SK-N-DZ (cell line): ENCODE data around the gene LRP1B.

Experiments
- DNase-seq: peaks from one replicate; pipeline ENCODE4 v3.0.0-alpha.2; 2015; ENCODE audit warnings: low spot score
- small RNA-seq, 2 experiments: library from RNA; depleted of rRNA; stranded (forward); fragments of <200 nt; gene quantifications; one replicate each; pipeline ENCODE3, GENCODE V24; 2014

Gene LRP1B

GRCh38 chr2:140186313-140186712 is 1944.5 kb downstream of the LRP1B start:
- no peak for DNase-seq

DNA sequence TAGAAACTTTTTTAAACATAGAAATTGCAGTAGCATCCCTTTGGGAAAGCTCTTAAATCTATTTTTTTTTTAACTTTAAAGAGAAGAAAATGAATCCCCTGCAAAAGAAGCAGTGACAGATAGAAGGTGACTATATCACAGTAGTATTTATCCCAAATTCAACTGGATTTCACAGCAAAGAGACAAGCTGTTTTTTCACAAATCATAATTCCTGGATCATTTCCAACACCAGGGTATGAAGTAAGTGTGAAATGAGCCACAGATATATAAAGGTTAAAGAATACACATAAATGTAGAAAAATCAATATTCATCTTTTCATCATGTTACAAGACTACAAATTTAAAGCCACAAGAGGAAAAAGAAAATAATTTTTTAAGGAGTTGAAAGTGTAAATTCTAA is 1945.7 kb downstream of the LRP1B start:
- DNase-seq = no peak

DNA sequence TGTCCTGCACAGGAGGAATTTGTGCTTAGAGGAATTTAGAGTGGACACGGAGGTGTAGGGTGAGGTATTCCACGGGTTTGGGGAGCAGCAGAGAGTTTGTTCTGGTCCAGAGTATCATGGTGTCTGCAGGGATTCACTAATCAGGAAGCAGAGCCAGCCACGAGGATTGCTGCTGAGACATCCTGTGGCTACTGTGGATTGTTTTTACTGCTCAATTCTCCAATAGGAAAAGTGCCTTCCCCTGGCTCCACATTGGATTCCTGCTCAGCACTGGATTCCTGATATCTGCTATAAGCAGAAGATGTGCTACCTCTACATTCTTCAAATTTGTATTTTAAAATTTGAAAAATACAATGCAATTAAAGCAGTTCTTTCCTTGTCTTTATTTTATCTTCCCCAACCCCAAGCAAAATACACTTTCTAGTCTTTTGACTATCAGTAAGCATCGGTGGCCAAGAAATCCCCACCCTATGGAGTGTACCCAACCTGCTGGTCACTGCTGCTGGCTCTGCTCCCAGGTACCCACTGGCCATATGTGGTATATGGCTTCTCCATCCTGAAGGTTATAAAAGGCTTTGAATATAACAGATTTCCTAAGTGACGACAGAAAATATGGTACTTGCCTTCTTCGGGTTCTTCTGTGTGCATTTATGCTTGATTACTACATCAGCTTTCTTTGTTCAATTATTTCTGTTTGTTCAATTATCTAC is 1947.6 kb downstream of the LRP1B start:
- no peak for DNase-seq

Small RNAs within 50 kb of the gene (small RNA-seq; reads per million reads assigned to genes)
- gene AC068287.1 (0 reads per million in 2 experiments), gene MTCO1P44 (0 reads per million in 2 experiments), gene RF00019 (0 reads per million in 2 experiments), gene RF02271 (0 reads per million in 2 experiments), gene RNU6-904P (0 reads per million in 2 experiments)
